NCI-H524 treated with DMSO at 0.1 percent for 48 hours (cell line): Measurements from ENCODE around the gene CIBAR2.
"Not testable (repeated sequence)": the region's sequence is repeated elsewhere in the genome, so short reads cannot be mapped to it uniquely, and the experiment has no call there.

Experiments used
- DNase-seq: peaks from one replicate; lab custom pipeline; 2025; lab: John Stamatoyannopoulos, UW

Gene CIBAR2

DNA sequence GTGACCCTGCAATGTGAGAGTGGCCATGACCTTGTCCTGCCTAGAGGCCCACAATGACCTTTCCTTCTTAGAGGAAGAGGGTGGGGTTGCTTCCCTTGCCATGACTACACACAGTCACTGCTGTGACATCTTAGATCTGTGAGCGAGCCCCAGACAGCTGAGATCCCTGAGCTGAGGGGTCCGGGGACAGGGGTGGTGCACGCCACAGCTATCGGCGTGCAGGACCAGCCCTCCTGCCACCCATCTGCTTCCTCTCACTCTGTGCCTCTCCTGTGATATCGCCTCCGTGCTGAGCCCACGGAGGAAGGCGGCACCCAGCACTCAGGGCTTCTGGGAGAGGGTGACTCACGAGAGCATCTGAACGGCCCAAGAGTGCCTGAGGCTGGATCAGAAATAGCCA lies 49.4 kb downstream of the CIBAR2 start:
- no peak for DNase-seq

DNA sequence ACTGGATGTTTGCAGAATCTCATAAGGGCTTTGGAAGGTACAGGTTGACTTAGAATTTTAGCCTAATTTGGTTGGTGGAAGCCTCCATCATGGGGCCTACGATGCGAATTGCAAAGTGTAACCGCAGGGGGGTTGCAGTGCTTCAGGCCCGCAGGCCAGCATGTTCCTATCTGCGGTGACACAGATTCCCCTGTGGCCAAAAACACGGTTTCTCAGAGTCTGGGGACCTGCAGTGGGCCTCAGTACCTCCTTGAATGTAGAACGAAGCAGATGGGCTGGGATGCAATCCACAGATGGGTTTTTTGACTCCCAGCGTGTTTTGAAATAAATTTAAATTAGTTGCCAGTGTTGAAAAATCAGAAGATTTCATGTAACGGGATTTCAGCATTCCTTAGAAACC lies 49.9 kb downstream of the CIBAR2 start:
- no peak for DNase-seq

- no peak for DNase-seq
Measured at GRCh38 chr16:85061566-85061965, 50.7 kb downstream of the CIBAR2 start.

DNA sequence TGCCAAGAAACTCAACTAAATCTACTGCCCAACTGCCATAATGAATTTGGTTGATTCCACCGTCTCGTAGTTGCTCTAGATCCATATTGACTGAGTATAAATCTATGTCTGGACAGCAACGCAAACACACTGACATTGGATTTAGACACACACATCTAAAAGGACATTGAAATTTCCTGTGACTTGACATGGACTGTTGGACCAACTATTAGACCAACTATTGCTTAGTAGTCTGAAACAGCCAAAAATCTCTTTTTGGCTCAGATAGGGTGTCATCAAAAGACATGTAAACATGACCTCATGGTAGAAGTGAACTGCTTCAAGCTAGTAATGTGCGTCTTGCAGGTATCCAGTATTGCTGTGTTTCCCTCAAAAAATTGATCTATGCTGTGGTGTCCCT lies 53.4 kb downstream of the CIBAR2 start:
- DNase-seq = no peak

DNA sequence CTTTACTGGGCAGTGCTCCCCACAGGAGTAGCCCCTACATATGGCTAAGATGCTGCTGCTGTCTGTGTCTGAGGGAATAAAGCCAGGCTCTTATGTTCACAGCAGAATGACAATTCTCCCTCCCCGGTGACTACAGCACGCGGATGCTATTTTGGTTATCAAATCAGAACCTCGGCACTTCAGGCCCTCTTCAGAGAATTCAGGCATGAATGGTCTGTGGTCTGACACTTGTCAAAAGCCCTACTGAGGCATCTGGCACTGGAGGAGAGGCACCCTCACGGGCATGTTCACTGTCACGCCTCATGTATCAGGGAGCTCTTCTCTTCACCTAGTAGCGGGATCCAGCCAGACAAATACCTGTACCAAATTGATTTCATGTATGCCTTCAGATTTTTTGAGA lies 54.3 kb downstream of the CIBAR2 start:
- DNase-seq = peak; percentile 74

DNA sequence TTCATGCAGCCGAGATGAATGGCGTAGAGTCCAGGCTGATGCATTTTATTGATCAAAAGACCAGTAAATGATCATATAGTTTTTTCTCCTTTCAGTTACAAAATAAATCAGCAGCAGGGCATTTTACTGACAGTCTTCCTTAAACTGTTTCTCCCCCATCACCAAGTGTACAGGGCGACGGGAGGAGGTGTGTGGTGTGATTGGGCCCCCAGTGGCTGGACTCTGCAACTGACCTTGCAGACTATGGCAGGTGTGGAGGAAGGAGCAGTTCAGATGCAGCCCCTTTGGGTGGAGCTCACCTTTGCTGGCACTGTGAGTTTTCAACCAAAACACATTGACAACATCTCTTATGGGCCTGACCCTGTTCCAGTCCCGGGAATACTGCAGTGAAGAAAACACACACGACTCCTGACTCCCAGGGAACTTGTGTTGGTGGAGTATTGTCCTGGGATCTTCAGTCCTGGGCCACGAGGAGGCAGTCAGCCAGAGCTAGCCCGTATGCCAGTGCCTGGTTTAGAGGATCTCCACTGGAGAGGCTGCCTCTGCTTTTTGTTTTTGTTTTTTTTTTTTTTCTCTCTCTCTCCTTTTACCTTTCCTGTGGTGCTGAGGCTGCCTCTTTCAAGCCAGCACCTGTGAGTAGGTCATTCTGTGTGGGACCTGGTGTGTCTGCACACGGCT lies 54.9 kb downstream of the CIBAR2 start:
- DNase-seq = no peak

GRCh38 chr16:85056211-85056748 lies 56.0 kb downstream of the CIBAR2 start:
- no peak for DNase-seq

DNA sequence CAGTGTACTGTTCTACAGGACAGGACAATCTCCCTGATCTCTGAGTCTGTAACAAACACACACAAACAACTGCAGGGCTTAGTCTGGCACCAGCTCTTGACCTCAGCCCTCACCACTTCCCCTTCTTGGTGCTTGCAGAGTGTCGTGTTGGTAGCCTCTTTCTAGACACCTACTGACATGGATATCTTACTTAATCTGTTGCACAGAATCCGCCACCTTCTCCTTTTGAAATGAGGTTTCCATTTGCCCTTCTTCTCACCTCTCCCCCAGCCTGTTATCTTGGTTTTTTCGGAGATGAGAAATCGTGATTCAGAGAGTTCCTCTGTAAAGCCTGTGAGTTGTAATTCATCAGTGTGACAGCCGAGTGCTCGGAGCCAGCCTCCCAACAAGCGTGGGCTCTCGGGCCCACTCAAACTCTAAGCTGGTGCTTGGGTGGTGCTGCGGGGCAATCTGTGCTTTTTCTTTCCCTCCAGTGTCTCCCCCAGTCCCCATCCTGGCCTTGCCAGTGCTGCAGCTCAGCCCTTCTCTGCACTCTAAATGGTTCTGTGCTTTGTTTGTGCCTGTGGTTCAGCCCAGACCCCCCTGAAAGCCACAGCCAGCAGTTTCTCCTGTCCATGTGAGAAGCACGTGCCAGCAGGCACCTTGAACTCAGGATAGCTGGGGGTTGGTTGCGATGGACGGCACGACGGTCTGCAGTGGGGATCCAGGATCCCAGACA lies 56.6 kb downstream of the CIBAR2 start:
- no peak for DNase-seq

DNA sequence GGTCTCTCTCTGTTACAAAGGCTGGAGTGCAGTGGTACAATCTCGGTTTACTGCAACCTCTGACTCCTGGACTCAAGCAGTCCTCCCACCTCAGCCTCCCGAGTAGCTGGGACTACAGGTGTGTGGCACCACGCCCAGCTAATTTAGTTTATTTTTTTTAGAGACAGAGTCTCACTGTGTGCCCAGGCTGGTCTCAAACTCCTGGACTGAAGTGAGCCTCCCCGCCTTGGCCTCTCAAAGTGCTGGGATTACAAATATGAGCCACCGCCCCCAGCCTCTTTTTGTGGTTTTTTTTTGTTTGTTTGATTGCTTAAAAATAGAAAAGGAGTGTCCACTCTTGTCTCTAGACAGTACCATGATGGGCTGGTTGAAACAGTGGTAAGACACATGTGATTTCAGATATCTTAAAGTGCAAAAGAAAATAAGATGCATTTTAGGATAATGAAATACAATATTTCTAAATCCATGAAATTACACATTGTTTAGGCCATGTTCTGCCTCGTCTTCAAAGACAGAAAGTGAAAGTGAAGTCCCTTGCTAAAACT lies 57.3 kb downstream of the CIBAR2 start:
- DNase-seq = no peak

DNA sequence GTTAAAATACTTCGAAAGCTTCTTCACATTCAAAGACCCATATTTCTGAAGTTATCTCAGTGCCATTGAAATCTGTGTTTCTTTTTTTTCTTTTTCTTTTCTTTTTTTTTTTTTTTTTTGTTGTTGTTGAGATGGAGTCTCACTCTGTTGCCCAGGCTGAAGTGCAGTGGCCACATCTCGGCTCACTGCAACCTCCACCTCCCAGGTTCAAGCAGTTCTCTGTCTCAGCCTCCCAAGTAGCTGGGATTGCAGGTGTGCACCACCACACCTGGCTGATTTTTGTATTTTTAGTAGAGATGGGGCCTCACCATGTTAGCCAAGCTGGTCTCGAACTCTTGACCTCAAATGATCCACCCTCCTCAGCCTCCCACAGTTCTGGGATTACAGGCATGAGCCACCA lies 58.0 kb downstream of the CIBAR2 start:
- DNase-seq = not testable (repeated sequence)

DNA sequence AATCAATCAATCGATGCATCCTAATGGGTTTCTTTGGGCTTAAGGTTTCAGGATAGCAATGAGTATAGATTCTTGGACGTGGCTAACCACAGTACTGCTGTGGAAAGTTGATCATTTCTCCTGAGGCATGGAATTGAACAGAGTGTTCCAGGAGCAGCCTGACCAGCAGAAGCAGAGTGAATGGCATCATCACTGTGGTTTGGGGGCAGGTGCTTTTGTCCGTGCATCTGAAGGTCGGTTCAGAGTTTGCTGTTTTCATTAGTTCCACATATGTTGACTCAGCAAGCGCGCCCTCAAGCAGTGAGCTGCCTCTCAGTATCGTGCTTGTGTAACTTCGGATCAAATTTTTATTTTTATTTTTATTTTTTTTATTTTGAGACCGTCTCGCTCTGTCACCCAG lies 59.7 kb downstream of the CIBAR2 start:
- no peak for DNase-seq

- DNase-seq = no peak
Measured at GRCh38 chr16:85051683-85052082, 60.6 kb downstream of the CIBAR2 start.

DNA sequence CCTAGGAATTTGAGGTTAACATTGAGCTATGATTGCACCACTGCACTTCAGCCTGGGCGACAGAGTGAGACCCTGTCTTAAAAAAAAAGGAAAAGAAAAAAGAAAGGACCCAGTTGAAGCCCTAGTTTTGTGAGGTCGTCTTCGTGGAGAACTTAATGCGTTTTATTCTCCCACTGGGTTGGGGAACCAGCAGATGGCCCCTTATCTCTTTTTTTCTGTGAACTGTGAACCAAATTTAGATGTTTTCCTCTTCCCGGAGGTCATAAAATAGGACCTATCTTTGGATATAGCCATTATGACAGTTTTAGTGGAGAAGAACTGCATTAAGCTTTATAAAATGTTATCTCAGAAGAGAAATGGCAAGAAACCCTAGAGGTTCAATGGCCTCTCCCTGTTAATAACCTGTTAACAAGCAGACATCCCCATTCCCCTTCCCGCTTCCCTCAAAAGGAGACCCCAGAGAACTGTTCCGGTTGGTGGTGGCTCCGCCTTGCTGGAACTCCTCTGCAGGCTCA lies 61.1 kb downstream of the CIBAR2 start:
- no peak for DNase-seq

- DNase-seq = no peak
Measured at GRCh38 chr16:85049706-85050305, 62.5 kb downstream of the CIBAR2 start.

GRCh38 chr16:85048921-85049562 lies 63.2 kb downstream of the CIBAR2 start:
- peak; percentile 64 for DNase-seq
